ENCODE results near the gene CIDEC. TPM values are rescaled to one million over a fixed set of nuclear protein-coding genes. Genes with fewer than 3 reads are reported as not detected.

The CIDEC gene
- total RNA-seq, 1 experiment from 2014 or later = 1.9 TPM

- peaks cover 69% of the 10 kb centered on the region for H3K4me1 ChIP-seq
- H3K36me3 Mint-ChIP-seq (ENCODE audit: insufficient read depth, unreplicated experiment) = peaks cover 51% of the 10 kb centered on the region
- H3K4me3 ChIP-seq (ENCODE audit: low read depth, low read length) = no peak overlapping the region
- intact Hi-C loops (cut with micrococcal nuclease; ENCODE audit: unreplicated experiment) = loop anchor here (2.0 to 5.0 kb wide), 2 partner anchors 15 to 57 kb away; partner anchors contain the start of gene RPUSD3
- CTCF ChIA-PET = no interaction called here
- peaks cover 4% of the 10 kb centered on the region for H3K9me3 ChIP-seq
- peaks cover 28% of the 10 kb centered on the region for H3K4me1 Mint-ChIP-seq (ENCODE audit: low read depth, unreplicated experiment)
- no peak for TF ChIP-seq CTCF (IDR thresholded peaks at IDR 0.05; ENCODE audit: insufficient read depth in 1 of 2, low read depth in 1 of 2, low read length in 1 of 2, severe bottlenecking in 1 of 2, unreplicated experiment in 1 of 2)
- no peaks in the 10 kb centered on the region for H3K9me3 Mint-ChIP-seq (ENCODE audit: unreplicated experiment)
- no peak for DNase-seq
- no peaks in the 10 kb centered on the region for H3K27me3 Mint-ChIP-seq (ENCODE audit: insufficient read depth, unreplicated experiment)
- H3K36me3 ChIP-seq (ENCODE audit: control insufficient read depth, insufficient read depth, low read length) = no peaks in the 10 kb centered on the region
- H3K4me3 Mint-ChIP-seq (ENCODE audit: unreplicated experiment) = peak overlapping the region; percentile 1
- BruUV-seq (replicated peaks) = no TSS peak
- peak overlapping the region; percentile 50 for H3K27ac Mint-ChIP-seq (ENCODE audit: unreplicated experiment)
- POLR2A ChIA-PET = no interaction called here
- H3K27me3 ChIP-seq (replicated peaks; ENCODE audit: control insufficient read depth, insufficient read depth, low read length) = no peaks in the 10 kb centered on the region
Measured at GRCh38 chr3:9899289-9899791, 19.3 kb upstream of the CIDEC start.

- peaks cover 64% of the 10 kb centered on the region for H3K4me1 ChIP-seq
- no peaks in the 10 kb centered on the region for H3K27me3 ChIP-seq (replicated peaks; ENCODE audit: control insufficient read depth, insufficient read depth, low read length)
- Mint-ChIP-seq H3K9me3 (ENCODE audit: unreplicated experiment) (no peaks in the 10 kb centered on the region), H3K4me1 (ENCODE audit: low read depth, unreplicated experiment) (peaks cover 28% of the 10 kb centered on the region), H3K36me3 (ENCODE audit: insufficient read depth, unreplicated experiment) (peaks cover 57% of the 10 kb centered on the region), H3K4me3 (ENCODE audit: unreplicated experiment) (peak overlapping the region; percentile 17), H3K27me3 (ENCODE audit: insufficient read depth, unreplicated experiment) (no peaks in the 10 kb centered on the region), H3K27ac (ENCODE audit: unreplicated experiment) (peak overlapping the region; percentile 84)
- no peak for DNase-seq
- intact Hi-C loops (cut with micrococcal nuclease; ENCODE audit: unreplicated experiment) = loop anchor here (1.0 to 5.0 kb wide), 3 partner anchors 8 to 56 kb away; partner anchors contain the start of genes JAGN1 and RPUSD3
- no peak overlapping the region for H3K4me3 ChIP-seq (ENCODE audit: low read depth, low read length)
- H3K9me3 ChIP-seq = peaks cover 4% of the 10 kb centered on the region
- no peak for TF ChIP-seq CTCF (IDR thresholded peaks at IDR 0.05; ENCODE audit: insufficient read depth in 1 of 2, low read depth in 1 of 2, low read length in 1 of 2, severe bottlenecking in 1 of 2, unreplicated experiment in 1 of 2)
- BruUV-seq (replicated peaks) = no TSS peak
- POLR2A ChIA-PET = interaction anchor here (0.6 to 1.7 kb wide), 5 partner anchors 14 to 81 kb away, joined by 4 to 17 read pairs (median 15); partner anchors contain the start of gene CRELD1
- CTCF ChIA-PET = interaction anchor here (1.0 to 1.4 kb wide), 6 partner anchors 14 to 48 kb away, joined by 6 to 14 read pairs (median 10); partner anchors contain the start of genes CRELD1 and IL17RC
- no peaks in the 10 kb centered on the region; the same call in 1 of the 2 replicates for H3K36me3 ChIP-seq (ENCODE audit: control insufficient read depth, insufficient read depth, low read length)
Measured at GRCh38 chr3:9898467-9899241, 18.6 kb upstream of the CIDEC start.
